Measurements from ENCODE around the gene UBAP1.
"Not testable (repeated sequence)": the region's sequence is repeated elsewhere in the genome, so short reads cannot be mapped to it uniquely, and the experiment has no call there.

UBAP1 gene

DNA sequence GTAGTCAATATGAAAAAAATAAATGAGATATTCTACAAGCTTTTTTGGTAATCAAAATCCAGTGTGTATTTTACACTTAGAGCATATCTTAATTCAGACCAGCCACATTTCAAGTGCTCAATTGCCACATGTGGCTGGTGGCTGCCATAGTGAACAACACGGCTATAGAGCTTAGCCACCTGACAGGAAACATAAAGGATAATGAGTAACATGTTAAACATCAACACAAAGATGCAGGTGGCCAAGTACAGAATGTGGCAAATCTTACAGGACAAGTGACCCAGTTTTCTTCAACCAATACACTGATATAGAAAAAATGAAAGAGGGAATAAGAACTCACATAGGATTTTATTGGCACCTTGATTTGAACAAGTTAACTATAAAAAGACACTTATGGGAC lies 88.8 kb downstream of the UBAP1 start:
- DNase-seq, result no peak

DNA sequence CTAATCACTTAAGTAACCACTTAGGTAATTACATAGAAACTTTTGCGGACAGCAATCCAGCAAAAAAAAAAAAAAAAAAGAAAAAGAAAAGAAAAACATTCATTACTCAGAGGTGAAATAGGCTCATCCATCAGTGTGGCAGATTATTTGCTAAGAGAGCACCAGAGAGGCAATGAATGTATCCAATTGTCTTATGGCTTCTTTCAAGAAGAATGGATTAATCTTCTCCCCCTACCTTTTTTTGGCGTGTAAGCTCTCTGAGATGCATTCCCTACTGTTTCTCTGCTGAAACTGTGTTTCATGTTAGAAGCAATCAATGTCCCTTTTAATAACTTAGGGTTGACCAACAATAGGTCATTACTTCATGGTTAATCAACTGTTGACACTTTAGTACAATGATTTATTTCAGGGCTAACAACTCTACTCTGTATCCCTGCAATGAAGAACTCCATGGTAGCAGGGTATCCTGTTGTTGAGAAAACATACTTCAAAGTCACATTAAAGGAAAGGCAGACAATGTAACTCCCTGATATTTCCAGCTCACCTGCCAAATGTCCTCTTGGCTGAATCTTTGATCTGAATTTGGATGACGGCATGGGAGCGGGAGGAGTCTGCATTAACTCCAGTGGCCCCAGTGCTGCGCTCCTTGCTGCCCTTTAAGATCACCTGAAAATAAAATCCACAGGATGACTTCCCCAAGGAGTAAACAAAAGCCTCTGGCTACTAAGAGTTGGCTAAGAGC lies 92.6 kb downstream of the UBAP1 start:
- DNase-seq, result no peak

GRCh38 chr9:34272101-34272541 lies 93.3 kb downstream of the UBAP1 start:
- DNase-seq, result no peak

- not testable (repeated sequence) for DNase-seq
Measured at GRCh38 chr9:34273588-34273987, 94.7 kb downstream of the UBAP1 start.

DNA sequence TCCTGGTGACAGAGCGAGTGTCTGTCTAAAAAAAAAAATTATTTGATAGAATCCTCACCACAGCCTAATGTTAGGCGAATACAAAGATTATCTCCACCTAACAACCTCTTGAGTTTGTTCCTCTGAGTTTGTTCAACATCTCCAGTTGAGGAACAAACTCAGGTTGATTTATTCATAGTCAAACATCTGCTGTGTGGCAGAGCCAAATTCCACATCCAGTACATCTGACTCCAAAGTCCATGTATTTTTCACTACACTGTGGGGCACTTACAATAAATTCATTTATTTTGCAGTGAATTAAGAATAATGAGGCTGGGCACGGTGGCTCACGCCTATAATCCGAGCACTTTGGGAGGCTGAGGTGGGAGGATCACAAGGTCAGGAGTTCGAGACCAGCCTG lies 97.0 kb downstream of the UBAP1 start:
- DNase-seq, result no peak

DNA sequence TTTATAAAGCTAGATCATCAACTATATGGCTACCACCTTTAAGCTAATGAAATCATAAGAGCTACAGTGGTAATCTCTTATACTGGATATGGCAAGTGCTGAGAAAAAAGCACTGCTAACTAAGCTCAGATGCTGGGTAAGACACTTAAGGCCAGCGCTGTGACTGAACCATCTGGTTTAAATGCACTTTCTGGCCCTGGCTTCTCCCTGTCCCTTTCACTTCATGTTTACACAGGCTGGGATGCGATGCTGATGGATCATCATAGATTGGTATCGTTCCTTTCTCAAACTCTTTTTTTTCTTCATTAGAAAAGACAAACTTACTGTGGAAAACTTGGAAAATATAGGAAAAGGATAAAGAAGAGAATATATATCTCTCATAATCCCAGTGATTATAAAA lies 97.9 kb downstream of the UBAP1 start:
- no peak for DNase-seq

- DNase-seq, result no peak
Measured at GRCh38 chr9:34279411-34279810, 100.6 kb downstream of the UBAP1 start.

GRCh38 chr9:34282096-34282495 lies 103.3 kb downstream of the UBAP1 start:
- no peak for DNase-seq

- DNase-seq, result no peak
Measured at GRCh38 chr9:34289159-34289558, 110.3 kb downstream of the UBAP1 start.

- no peak for DNase-seq
Measured at GRCh38 chr9:34291023-34291422, 112.2 kb downstream of the UBAP1 start.

DNA sequence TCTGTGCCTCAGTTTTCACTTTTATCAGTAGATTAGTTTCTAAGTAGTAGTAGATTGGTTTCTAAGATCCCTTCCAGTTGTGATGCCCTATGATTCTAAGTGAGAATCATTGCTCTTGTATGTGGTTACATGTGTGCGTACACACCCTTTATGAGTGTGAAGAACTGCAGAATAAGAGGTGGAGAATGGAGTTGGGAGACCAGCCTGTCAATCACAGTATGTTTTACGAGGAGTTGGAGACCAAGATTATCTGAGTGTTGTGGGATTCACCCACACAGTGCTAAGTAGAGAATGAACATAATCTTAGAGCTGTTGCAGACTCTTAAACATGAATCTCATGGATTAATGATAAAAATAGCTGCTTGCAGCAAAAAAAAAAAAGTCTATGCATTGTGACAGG lies 112.6 kb downstream of the UBAP1 start:
- DNase-seq, result no peak

- no peak for DNase-seq
Measured at GRCh38 chr9:34292552-34292951, 113.7 kb downstream of the UBAP1 start.

- DNase-seq, result not testable (repeated sequence)
Measured at GRCh38 chr9:34301064-34301463, 122.2 kb downstream of the UBAP1 start.

All from C1 segment of cervical spinal cord (tissue), 14 donors.